Activated CD8-positive, alpha-beta memory T cell treated with anti-CD3 and anti-CD28 coated beads, Interleukin-2, amount 50 U/mL, for 4 hours (primary cell): ENCODE data around the gene BSDC1.
"Not testable (repeated sequence)": the region's sequence is repeated elsewhere in the genome, so short reads cannot be mapped to it uniquely, and the experiment has no call there.

Source experiments
- DNase-seq: peaks from one replicate; pipeline ENCODE4 v3.0.0-alpha.2; 2020

Gene BSDC1

GRCh38 chr1:32394141-32394889 is at the start of gene BSDC1:
Gene BSDC1 (minus strand): TSS chr1:32394441. CDS start chr1:32394414, 27 bp downstream.
- peak; percentile 98 for DNase-seq

- not testable (repeated sequence) for DNase-seq
Observed at GRCh38 chr1:32441467-32441866, 47.2 kb upstream of the BSDC1 start.

GRCh38 chr1:32438777-32439176 is 44.5 kb upstream of the BSDC1 start:
- DNase-seq = not testable (repeated sequence)

GRCh38 chr1:32438136-32438535 is 43.9 kb upstream of the BSDC1 start:
- no peak for DNase-seq

- DNase-seq = no peak
Observed at GRCh38 chr1:32431736-32432400, 37.6 kb upstream of the BSDC1 start.

- no peak for DNase-seq
Observed at GRCh38 chr1:32427264-32427963, 33.2 kb upstream of the BSDC1 start.

GRCh38 chr1:32426489-32427255 is 32.4 kb upstream of the BSDC1 start:
- no peak for DNase-seq

- no peak for DNase-seq
Observed at GRCh38 chr1:32421775-32422174, 27.5 kb upstream of the BSDC1 start.

GRCh38 chr1:32414186-32414886 is 20.1 kb upstream of the BSDC1 start:
- no peak for DNase-seq

GRCh38 chr1:32413507-32414185 is 19.4 kb upstream of the BSDC1 start:
- DNase-seq = peak; percentile 72

- DNase-seq = no peak
Observed at GRCh38 chr1:32411261-32411660, 17.0 kb upstream of the BSDC1 start.

- no peak for DNase-seq
Observed at GRCh38 chr1:32406629-32407111, 12.4 kb upstream of the BSDC1 start.

GRCh38 chr1:32405672-32406467 is 11.6 kb upstream of the BSDC1 start:
- no peak for DNase-seq

GRCh38 chr1:32404946-32405345 is 10.7 kb upstream of the BSDC1 start:
- no peak for DNase-seq

GRCh38 chr1:32400876-32401631 is 6.8 kb upstream of the BSDC1 start:
- peak; percentile 43 for DNase-seq

GRCh38 chr1:32399843-32400242 is 5.6 kb upstream of the BSDC1 start:
- no peak for DNase-seq

- no peak for DNase-seq
Observed at GRCh38 chr1:32398401-32398800, 4.2 kb upstream of the BSDC1 start.

GRCh38 chr1:32396524-32396923 is 2.3 kb upstream of the BSDC1 start:
- not testable (repeated sequence) for DNase-seq

- no peak for DNase-seq
Observed at GRCh38 chr1:32394890-32395432, 720 bp upstream of the BSDC1 start.

GRCh38 chr1:32393832-32394140 is 455 bp downstream of the BSDC1 start:
- DNase-seq = no peak
